ENCODE measurements around the gene CCSER1. TPM values are rescaled to one million over a fixed set of nuclear protein-coding genes. Genes with fewer than 3 reads are reported as not detected.

CCSER1 gene
- total and polyA plus RNA-seq, 4 donors = 0.61 to 23.0 (median 3.8) TPM

DNA sequence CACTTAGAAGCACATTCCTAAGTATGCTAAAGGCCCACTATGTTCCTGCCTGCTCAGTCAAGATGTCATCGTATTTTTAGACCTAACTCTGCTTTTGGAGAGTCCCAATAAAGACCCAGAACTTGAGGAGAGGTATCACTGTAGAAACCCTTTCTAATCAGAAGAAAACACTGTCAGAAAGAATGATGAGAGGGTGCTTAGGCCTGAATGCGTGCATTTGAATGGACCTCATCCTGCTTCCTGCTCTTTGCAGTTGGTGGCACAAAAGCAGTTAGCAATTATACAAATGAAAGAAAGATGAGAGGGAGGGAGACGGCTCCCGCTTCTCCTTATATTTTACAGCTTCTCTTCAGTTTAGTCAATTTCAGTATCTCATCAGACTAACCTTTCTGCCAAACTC is 987.2 kb downstream of the CCSER1 start:
- Histone ChIP-seq H3K4me3 (no peak overlapping the region), H3K36me3 (ENCODE audit: control insufficient read depth in 4 of 4, insufficient read depth in 4 of 4, low read length in 4 of 4) (no peaks in the 10 kb centered on the region), H3K9me3 (ENCODE audit: control insufficient read depth in 4 of 4, insufficient read depth in 3 of 4, low read length in 3 of 4) (no peaks in the 10 kb centered on the region), H3K27ac (ENCODE audit: low read depth in 1 of 2, low read length in 1 of 2) (no peak overlapping the region), H3K27me3 (ENCODE audit: control insufficient read depth in 3 of 3, insufficient read depth in 3 of 3, low read length in 2 of 3) (no peaks in the 10 kb centered on the region), H3K9ac (ENCODE audit: insufficient read depth in 1 of 2, low read length in 2 of 2) (no peak overlapping the region), H3K4me1 (ENCODE audit: control insufficient read depth in 5 of 5, insufficient read depth in 5 of 5, low read length in 5 of 5) (no peaks in the 10 kb centered on the region)
- TF ChIP-seq, protein P1, sequence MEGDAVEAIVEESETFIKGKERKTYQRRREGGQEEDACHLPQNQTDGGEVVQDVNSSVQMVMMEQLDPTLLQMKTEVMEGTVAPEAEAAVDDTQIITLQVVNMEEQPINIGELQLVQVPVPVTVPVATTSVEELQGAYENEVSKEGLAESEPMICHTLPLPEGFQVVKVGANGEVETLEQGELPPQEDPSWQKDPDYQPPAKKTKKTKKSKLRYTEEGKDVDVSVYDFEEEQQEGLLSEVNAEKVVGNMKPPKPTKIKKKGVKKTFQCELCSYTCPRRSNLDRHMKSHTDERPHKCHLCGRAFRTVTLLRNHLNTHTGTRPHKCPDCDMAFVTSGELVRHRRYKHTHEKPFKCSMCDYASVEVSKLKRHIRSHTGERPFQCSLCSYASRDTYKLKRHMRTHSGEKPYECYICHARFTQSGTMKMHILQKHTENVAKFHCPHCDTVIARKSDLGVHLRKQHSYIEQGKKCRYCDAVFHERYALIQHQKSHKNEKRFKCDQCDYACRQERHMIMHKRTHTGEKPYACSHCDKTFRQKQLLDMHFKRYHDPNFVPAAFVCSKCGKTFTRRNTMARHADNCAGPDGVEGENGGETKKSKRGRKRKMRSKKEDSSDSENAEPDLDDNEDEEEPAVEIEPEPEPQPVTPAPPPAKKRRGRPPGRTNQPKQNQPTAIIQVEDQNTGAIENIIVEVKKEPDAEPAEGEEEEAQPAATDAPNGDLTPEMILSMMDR (IDR thresholded peaks at IDR 0.05; ENCODE audit: control extremely low read depth, extremely low read depth) = no peak
- DNase-seq = no peak
- WGBS, 2 donors = 83 to 84% methylated on average over 4 of the region's 4 CpGs
- no peak for ATAC-seq (ENCODE audit: insufficient read depth, low FRiP score)

GRCh38 chr4:91116861-91117260 is 989.7 kb downstream of the CCSER1 start:
- H3K9ac ChIP-seq (ENCODE audit: insufficient read depth in 1 of 2, low read length in 2 of 2) = no peak overlapping the region
- no peaks in the 10 kb centered on the region for H3K4me1 ChIP-seq (ENCODE audit: control insufficient read depth in 5 of 5, insufficient read depth in 5 of 5, low read length in 5 of 5)
- H3K36me3 ChIP-seq (ENCODE audit: control insufficient read depth in 4 of 4, insufficient read depth in 4 of 4, low read length in 4 of 4) = no peaks in the 10 kb centered on the region
- peak in 2 of 3 donors; percentile 19 to 21 for DNase-seq
- H3K9me3 ChIP-seq (ENCODE audit: control insufficient read depth in 4 of 4, insufficient read depth in 3 of 4, low read length in 3 of 4) = no peaks in the 10 kb centered on the region
- no peaks in the 10 kb centered on the region for H3K27me3 ChIP-seq (ENCODE audit: control insufficient read depth in 3 of 3, insufficient read depth in 3 of 3, low read length in 2 of 3)
- no peak overlapping the region for H3K27ac ChIP-seq (ENCODE audit: low read depth in 1 of 2, low read length in 1 of 2)
- TF ChIP-seq, protein P1 (IDR thresholded peaks at IDR 0.05; ENCODE audit: control extremely low read depth, extremely low read depth) = no peak
- ATAC-seq (ENCODE audit: insufficient read depth, low FRiP score) = no peak
- H3K4me3 ChIP-seq = no peak overlapping the region

DNA sequence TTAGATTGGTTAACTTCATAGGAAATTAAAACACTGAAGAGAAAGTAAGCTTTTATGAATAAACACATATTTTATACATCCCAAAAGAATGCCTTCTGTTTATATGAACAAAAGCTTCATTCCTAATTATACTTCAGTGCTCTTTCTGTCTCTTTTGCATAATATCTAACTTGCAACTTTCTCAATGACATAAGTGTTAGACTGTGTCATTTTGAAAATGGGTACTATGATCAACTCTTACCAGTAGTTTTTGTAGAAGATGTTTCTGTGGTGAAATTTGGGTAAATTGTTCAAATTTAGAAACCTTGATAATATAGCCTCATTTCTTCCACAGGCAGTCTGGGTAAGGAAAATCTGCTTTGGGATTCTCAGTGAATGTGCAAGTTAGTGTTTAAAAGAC is 991.4 kb downstream of the CCSER1 start:
- H3K27me3 ChIP-seq (ENCODE audit: control insufficient read depth in 3 of 3, insufficient read depth in 3 of 3, low read length in 2 of 3) = no peaks in the 10 kb centered on the region
- H3K27ac ChIP-seq (ENCODE audit: low read depth in 1 of 2, low read length in 1 of 2) = no peak overlapping the region
- TF ChIP-seq, protein P1 (IDR thresholded peaks at IDR 0.05; ENCODE audit: control extremely low read depth, extremely low read depth) = no peak
- no peak overlapping the region for H3K4me3 ChIP-seq
- H3K36me3 ChIP-seq (ENCODE audit: control insufficient read depth in 4 of 4, insufficient read depth in 4 of 4, low read length in 4 of 4) = no peaks in the 10 kb centered on the region
- ATAC-seq (ENCODE audit: insufficient read depth, low FRiP score) (no peak), DNase-seq (no peak)
- no peak overlapping the region for H3K9ac ChIP-seq (ENCODE audit: insufficient read depth in 1 of 2, low read length in 2 of 2)
- H3K9me3 ChIP-seq (ENCODE audit: control insufficient read depth in 4 of 4, insufficient read depth in 3 of 4, low read length in 3 of 4) = no peaks in the 10 kb centered on the region
- H3K4me1 ChIP-seq (ENCODE audit: control insufficient read depth in 5 of 5, insufficient read depth in 5 of 5, low read length in 5 of 5) = no peaks in the 10 kb centered on the region

- no peak overlapping the region for H3K27ac ChIP-seq (ENCODE audit: low read depth in 1 of 2, low read length in 1 of 2)
- H3K9ac ChIP-seq (ENCODE audit: insufficient read depth in 1 of 2, low read length in 2 of 2) = no peak overlapping the region
- ATAC-seq (ENCODE audit: insufficient read depth, low FRiP score) (no peak), DNase-seq (no peak)
- H3K27me3 ChIP-seq (ENCODE audit: control insufficient read depth in 3 of 3, insufficient read depth in 3 of 3, low read length in 2 of 3) = no peaks in the 10 kb centered on the region
- no peaks in the 10 kb centered on the region for H3K4me1 ChIP-seq (ENCODE audit: control insufficient read depth in 5 of 5, insufficient read depth in 5 of 5, low read length in 5 of 5)
- H3K9me3 ChIP-seq (ENCODE audit: control insufficient read depth in 4 of 4, insufficient read depth in 3 of 4, low read length in 3 of 4) = no peaks in the 10 kb centered on the region
- no peak overlapping the region for H3K4me3 ChIP-seq
- no peaks in the 10 kb centered on the region for H3K36me3 ChIP-seq (ENCODE audit: control insufficient read depth in 4 of 4, insufficient read depth in 4 of 4, low read length in 4 of 4)
- TF ChIP-seq, protein P1 (IDR thresholded peaks at IDR 0.05; ENCODE audit: control extremely low read depth, extremely low read depth) = no peak
These were observed 996.5 kb downstream of the CCSER1 start for GRCh38 chr4:91123742-91124141.
